ENCODE data around the gene UBE2V1. TPM values are rescaled to one million over a fixed set of nuclear protein-coding genes. Genes with fewer than 3 reads are reported as not detected.

Gene UBE2V1
- polyA plus RNA-seq, 1 donor: 184 TPM

Other genes starting within 250 kb of the UBE2V1 start
- gene SPATA2, start 197.6 kb downstream of the UBE2V1 start, polyA plus RNA-seq (ENCODE audit: insufficient read length): 9.5 TPM
- 79.3 TPM for gene RNF114, start 176.8 kb downstream of the UBE2V1 start, polyA plus RNA-seq (ENCODE audit: insufficient read length)
- gene SNAI1, start 130.2 kb downstream of the UBE2V1 start, polyA plus RNA-seq (ENCODE audit: insufficient read length): 7.2 TPM
- gene PEDS1, start 40.6 kb upstream of the UBE2V1 start, polyA plus RNA-seq (ENCODE audit: insufficient read length): 20.7 TPM
- 2.4 TPM for gene CEBPB, start 77.7 kb upstream of the UBE2V1 start, polyA plus RNA-seq (ENCODE audit: insufficient read length)